DLD1 (cell line): ENCODE measurements around the gene COPZ1.
"Not testable (repeated sequence)": the region's sequence is repeated elsewhere in the genome, so short reads cannot be mapped to it uniquely, and the experiment has no call there.

Experiments
- in situ Hi-C: cut with HindIII; loops from 2 replicates; pipeline ENCODE4 v1.10.0; 2017; ENCODE audit warnings: low sequenced_read_pairs

Gene COPZ1, protein sequence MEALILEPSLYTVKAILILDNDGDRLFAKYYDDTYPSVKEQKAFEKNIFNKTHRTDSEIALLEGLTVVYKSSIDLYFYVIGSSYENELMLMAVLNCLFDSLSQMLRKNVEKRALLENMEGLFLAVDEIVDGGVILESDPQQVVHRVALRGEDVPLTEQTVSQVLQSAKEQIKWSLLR

DNA sequence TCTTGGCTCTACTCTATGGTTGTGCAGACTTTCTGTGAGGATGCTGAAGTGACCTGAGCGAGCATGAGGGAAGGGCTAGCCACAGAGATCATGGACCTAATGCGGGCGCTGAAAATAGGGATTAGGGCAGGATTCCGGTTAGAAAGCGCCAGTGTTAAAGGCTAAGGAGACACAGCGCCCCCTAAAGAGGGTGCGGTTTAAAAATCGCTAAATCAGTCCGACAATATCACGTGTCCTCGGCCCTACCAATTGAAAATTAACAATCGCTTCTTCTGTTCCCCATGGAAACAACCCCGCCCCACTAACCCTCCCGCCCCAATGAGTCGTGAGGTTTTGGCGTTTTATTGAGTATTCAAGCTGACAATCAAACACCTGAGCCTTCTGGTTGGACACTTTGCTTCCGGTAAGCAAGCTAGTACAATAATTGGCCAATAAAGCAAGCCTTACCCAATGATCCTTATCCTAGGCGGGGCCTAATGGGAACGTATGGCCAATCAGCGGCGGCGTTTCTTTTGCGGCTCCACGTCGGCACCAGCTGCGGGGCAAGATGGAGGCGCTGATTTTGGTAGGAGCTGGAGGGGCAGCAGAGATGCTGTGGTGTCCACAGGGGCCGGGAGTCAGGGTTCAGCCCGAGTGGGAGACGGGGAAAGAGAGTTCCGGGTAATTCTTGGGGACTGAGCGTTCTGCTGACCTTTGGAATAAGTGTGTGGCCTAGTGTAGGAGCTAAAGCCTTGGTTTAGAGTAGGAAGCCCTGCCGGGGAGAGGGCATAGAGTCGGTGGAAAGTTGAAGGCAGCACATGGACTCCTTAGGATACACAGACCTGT lies at the start of gene COPZ1:
TSS of gene COPZ1 (plus strand) at position 515 of the 825 bp plus-strand sequence. CDS start at position 548, 33 bp downstream.
- in situ Hi-C loops = no loop called here

DNA sequence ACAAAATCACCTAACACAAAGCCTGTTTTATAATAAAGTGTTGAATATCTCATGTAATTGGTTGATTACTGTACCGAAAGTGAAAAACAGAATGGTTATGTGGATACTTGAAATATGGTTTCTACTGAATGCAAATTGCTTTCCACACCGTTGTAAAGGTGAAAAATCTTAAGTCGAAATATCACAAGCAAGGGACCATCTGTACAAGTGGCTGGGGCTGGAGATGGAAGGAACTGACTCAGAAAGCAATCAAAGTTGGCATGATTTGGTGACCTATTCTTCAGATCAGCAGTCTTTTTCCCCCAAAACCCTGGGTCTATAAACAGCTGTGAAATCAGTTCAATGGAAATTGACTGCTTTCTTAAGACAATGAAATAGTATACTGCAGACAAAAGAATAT lies 48.6 kb upstream of the COPZ1 start:
- in situ Hi-C loops = no loop called here

GRCh38 chr12:54277823-54278276 lies 47.1 kb upstream of the COPZ1 start:
- in situ Hi-C loops = no loop called here

DNA sequence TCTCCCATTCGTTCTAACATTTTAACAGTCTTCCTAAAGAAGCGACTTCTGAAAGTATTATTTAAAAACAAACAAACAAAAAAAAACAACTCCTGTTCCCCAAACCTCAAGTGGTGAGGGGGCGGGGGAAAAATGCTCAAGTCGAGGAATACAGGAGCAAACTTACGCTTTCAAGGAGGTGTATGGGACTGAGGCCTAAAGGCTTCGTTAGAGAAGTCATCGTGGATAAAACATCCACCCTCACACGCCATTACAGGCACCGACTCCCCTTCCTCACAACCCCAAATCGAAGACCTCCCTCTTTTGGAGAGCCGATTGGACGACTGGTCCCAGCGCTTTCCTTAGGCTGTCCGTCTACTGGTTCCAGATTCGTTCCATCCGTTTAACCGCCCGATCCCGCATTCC lies 45.7 kb upstream of the COPZ1 start:
- in situ Hi-C loops = no loop called here

GRCh38 chr12:54279632-54280467 lies 45.1 kb upstream of the COPZ1 start, which contains the start of gene CBX5:
Gene CBX5, minus strand, starts transcription at chr12:54280122. Its CDS starts 22,472 bp downstream, at chr12:54257650.
- in situ Hi-C loops = no loop called here

GRCh38 chr12:54280468-54281260 lies 44.3 kb upstream of the COPZ1 start, which contains the start of gene HNRNPA1:
Gene HNRNPA1, plus strand, starts transcription at chr12:54280726. Its CDS starts 82 bp downstream, at chr12:54280808.
- in situ Hi-C loops = no loop called here

DNA sequence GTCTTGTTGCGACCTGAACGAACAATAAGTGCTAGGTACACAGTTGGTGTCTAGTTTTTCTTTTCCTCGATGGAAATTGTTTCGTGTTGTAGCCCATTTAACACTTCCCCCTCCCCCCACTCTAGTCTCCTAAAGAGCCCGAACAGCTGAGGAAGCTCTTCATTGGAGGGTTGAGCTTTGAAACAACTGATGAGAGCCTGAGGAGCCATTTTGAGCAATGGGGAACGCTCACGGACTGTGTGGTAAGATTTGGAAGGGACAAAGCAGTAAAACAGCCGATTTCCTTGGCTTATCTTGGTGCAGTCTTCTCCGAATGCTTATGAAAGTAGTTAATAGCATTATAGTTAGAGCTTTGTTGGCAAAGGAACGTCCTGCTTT lies 43.7 kb upstream of the COPZ1 start:
- in situ Hi-C loops = not testable (repeated sequence)

DNA sequence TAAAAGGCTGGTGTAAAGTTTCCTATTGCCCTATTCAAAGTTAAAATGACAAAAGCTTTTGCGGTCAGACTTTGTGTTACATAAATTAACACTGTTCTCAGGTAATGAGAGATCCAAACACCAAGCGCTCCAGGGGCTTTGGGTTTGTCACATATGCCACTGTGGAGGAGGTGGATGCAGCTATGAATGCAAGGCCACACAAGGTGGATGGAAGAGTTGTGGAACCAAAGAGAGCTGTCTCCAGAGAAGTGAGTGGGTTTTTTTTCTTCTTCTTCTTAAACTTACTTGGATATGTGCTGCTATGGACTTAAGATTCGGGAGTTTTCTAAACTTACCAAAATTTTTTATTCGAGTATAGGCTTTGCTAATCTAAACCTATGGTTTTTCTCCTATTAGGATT lies 43.2 kb upstream of the COPZ1 start:
- in situ Hi-C loops = not testable (repeated sequence)

GRCh38 chr12:54282949-54283593 lies 41.9 kb upstream of the COPZ1 start:
- in situ Hi-C loops = no loop called here

- in situ Hi-C loops = not testable (repeated sequence)
Observed at GRCh38 chr12:54284070-54284780, 40.7 kb upstream of the COPZ1 start.

- in situ Hi-C loops = no loop called here
Observed at GRCh38 chr12:54285150-54286041, 39.5 kb upstream of the COPZ1 start.

- in situ Hi-C loops = no loop called here
Observed at GRCh38 chr12:54286042-54287030, 38.6 kb upstream of the COPZ1 start.

DNA sequence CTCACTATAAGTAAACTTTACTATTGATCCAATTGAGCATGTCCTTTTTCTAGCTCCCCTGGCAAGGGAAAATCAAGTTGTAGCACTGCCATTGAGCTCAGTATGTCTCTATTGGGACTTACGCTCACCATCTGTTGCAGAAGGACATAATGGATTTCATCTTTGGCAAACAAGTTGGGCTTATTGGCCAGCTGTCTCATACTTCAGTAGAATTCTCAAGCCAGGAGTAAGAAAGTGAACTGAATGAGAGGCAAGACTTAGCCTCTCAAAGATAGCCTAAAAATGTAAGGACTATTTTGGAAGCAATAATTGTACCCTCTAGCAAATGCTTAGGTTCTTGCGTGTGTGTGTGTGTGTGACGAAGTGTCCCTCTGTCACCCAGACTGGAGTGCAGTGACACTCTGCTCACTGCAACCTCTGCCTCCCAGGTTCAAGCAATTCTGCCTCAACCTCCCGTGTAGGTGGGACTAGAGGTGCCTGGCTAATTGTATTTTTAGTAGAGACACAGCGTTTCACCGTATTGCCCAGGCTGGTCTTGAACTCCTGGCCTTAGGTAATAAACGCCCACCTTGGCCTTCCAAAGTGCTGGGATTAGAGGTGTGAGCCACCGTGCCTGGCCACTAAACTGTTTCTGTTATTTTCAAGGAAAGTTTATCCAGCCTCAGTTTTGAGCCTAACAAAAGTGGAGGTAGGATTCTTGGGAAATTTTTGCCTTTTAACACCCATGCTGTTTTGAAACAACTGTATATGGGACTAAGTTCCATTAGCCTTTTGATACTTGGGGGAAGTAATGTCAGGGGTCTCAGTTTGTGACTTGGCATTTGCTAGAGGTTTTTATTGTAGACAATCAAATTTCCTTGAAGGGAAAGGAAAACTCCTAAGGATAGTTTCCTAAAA lies 37.4 kb upstream of the COPZ1 start:
- in situ Hi-C loops = no loop called here

DNA sequence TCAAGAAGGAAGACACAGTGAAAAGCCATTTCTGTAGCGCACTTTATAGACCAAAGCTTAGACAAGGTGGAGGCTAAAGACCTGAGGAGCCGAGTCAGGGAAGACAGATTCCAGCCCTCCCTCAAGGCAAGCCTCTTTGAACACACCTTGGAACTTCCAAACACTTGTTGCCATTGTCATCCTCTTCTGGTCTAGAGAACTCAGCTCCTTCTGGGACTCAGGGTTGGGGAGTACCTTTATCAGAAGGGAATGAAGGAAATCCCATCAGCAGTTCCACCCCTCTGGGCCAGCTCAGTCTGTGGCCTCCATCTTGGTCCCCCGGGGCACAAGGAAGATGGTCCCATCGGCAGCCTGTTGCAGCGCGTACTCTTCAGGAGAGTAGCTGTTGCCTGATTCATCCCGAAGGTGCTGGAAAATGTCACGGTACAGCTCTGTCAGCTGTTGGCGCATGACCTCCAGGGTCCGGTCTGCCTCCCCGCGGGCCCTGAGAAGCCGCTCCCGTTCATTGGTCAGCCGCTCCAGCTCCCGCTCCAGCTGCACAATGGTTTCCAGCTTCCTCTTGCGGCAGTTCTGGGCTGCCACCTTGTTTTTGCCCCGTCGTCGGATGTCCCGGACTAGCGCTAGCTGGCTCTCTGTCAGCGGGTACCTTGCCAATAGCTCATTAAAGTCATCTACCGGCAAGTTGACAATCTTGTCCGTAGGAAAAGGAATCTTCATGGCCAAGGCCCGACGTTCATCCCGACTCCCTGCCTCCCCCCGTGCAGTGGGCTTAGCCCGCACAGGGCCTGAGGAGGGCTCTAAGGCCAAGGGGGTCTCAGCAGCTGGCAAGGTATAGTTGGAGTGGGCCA lies 32.6 kb upstream of the COPZ1 start:
- in situ Hi-C loops = no loop called here

- in situ Hi-C loops = no loop called here
Observed at GRCh38 chr12:54292931-54293241, 32.0 kb upstream of the COPZ1 start.
